HG03060 (cell line): ENCODE data around the gene KANSL1.

Source experiments
- ATAC-seq: cut with Tn5 transposase; IDR thresholded peaks from one replicate; pipeline ENCODE4 v1.9.1; 2021; ENCODE audit warnings: low read depth, moderate number of reproducible peaks; ENCODE audit not compliant: unreplicated experiment

KANSL1 gene

DNA sequence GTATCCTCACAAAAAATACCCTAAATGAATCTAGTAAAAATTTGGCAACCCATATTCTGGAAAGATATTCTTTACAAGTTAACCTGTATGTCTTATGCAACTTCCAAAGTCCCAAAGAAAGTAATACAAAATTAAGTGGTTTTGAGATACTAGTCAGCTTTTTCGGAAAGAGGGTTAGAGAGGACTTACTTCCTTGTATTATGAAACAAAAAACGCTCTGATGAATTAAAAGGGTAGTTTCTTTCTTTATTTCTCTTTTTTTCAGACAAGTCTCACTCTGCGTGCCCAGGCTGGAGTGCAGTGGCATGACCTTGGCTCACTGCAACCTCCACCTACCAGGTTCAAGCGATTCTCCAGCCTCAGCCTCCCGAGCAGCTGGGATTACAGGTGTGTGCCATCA is 51.6 kb downstream of the KANSL1 start:
- no peak for ATAC-seq

DNA sequence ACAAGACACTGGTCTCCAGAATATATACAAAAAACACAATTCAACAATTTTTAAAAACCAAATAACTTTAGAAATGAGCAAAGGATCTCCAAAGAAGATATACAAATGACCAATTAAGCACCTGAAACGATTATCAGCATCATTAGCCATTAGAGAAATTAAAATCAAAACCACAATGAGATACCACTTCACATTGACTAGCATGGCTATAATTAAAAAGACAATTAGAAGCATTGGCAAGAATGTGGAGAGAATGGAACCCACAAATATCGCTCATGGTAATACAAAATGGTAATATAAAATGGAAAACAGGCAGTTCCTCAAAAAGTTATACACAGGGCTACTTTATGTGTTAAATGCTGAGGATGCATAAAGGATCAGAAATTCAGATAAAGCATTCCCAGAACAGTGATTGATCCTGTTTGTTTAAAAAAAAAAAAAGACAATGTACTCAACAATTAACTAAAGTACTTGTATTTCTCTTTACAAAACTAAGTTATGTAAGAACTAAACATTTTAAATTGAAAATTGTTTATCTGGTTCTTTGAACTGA is 52.5 kb downstream of the KANSL1 start:
- no peak for ATAC-seq

- no peak for ATAC-seq
Measured at GRCh38 chr17:46139432-46140210, 53.6 kb downstream of the KANSL1 start.

DNA sequence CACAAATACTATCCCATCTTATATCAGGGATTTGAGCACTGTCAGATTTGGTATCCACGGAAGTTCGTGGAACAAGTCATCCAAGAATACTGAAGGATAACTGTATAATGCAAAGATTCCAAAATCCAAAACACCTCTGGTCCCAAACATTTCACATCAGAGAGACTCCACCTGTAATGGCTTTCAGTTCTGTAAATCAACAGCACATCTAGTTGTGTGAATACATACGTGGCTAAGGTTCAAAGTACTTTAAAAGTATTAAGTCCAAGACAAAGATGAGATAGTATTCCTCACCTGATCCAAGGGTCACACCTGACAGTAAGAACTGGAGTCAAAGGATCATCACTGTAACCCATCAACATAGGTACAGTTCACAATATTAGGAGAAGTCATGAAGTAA is 54.8 kb downstream of the KANSL1 start:
- no peak for ATAC-seq

DNA sequence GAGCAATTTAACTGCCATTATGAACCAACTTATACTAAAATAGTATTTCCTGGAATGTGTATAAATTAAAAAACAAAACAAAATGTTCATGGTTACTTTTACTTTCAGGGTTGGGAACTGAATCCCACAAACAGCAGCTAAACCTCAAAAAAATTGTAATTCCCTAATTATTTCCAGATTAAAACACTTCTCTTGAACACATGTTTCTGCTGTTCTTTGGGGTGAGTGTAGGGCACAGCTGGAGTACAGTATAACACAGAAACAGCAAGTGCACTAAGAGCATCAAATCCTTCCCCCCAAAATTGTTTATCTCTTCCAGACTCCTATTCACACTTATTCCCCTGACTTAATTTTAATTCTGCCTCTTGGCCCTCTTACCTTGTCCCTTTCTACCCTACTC is 56.4 kb downstream of the KANSL1 start:
- ATAC-seq: no peak

- ATAC-seq: no peak
Measured at GRCh38 chr17:46135879-46136563, 57.2 kb downstream of the KANSL1 start.

DNA sequence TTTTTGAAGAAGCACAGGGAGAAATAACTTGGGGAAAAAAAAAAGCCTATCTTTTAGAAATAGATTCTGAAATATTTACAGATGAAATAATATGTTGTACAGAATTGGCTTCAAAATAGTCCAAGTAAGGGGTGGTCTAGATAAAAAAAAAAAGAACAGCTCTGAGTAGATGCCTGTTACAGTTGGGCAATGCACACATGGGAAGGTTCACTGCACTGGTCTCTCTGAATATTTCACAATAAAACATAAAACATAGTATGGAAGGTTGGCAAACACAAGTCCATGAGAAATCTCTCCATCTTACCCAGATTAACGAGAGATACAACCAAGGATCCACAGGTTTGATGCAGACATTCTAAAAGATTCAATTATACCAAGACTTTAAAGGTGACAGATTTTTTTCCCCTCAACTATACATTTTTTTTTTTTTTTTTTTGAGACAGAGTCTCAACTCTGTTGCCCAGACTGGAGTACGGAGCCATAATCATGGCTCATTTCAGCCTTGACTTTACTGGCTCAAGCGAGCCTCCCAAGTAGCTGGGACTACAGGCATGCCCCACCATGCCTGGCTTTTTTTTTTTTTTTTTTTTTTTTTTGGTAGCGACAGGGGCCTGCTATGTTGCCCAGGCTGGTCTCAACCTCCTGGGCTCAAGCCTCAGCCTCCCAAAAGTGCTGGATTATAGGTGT is 58.0 kb downstream of the KANSL1 start:
- no peak for ATAC-seq

DNA sequence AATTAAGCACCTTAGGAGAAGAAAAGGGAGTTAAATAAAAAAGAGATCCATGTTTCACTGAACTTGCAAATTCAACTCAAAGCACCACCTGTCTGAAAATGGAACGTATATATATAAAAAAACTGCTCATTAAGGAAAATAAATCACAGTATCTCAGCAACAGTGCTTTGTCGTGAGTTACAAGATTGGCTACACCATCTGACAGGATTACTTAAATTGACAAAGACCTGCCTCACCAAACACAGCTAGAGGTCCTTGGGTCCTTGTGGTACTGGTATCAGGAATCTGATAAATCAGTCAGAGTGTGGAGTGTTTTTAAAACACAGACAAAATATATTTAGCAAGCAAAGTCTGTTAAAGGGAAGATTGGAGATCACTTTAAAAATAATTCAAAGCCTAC is 63.9 kb downstream of the KANSL1 start:
- no peak for ATAC-seq

DNA sequence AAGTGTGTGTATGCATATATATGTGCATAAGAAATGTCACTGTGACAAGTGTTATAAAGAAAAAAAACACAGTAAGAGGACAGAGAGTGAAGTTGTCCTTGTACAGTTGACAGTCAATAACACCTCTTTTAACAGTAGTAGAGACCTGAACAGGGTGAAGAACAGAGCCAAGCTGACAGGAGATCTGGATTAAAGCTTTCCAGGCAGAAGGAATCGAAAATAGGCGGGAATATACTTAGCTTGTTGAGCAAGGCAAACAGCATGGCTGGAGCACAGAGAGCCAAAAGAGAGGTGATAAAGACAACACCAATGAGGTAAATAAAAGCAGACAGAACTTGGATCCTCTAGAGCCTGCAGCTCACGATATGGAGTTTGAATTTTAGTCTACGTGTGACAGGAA is 64.8 kb downstream of the KANSL1 start:
- no peak for ATAC-seq

DNA sequence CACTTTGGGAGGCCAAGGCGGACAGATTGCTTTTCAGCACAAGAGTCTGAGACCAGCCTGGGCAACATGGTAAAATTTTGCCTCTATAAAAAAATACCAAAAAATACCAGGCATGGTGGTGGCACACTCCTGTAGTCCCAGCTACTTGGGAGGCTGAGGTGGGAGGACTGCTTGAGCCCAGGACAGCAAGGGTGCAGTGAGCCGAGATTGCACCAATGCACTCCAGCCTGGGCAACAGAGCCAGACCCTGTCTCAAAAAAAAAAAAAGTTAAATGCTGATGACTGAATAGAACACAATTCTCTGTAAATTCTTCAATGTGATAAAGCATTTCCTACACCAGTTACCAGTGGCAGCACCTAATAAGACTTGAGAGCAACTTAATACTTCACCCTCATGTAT is 65.7 kb downstream of the KANSL1 start:
- no peak for ATAC-seq

GRCh38 chr17:46126840-46127239 is 66.4 kb downstream of the KANSL1 start:
- no peak for ATAC-seq

- no peak for ATAC-seq
Measured at GRCh38 chr17:46125831-46126230, 67.4 kb downstream of the KANSL1 start.

DNA sequence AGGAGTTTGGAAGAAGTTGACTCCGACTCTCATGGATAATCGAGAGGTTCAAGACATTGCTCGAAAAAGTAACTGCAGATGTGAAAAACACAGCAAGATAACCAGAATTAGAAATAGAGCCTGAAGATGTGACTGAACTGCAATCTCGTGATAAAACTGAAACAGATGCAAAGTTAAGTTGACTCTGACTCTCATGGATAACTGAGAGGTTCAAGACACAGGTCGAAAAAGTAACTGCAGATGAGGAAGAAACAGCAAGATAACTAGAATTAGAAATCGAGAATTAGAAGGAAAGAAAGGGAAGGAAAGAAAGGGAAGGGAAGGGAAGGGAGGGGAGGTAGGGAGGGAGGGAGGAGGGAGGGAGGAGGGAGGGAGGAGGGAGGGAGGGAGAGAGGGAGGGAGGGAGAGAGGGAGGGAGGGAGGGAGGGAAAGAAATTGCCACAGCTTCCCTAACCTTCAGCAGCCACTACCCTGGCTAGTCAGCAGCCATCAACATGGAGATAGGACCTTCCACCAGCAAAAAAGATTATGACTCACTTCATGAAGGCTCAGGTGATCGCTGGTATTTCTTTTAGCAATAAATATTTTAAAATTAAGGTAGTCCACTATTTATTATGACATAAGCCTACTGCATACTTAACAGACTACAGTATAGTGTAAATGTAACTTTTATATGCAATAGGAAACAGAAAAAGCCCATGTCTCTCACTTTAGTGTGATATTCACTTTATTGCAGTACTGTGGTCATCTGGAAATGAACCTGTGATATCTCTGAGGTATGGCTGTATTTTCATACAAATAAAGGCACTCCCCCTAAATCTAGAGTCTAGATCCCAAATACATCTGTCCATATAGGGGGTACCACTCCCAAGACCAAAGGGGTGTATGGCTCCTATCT is 68.3 kb downstream of the KANSL1 start:
- no peak for ATAC-seq

- no peak for ATAC-seq
Measured at GRCh38 chr17:46123607-46124006, 69.6 kb downstream of the KANSL1 start.

DNA sequence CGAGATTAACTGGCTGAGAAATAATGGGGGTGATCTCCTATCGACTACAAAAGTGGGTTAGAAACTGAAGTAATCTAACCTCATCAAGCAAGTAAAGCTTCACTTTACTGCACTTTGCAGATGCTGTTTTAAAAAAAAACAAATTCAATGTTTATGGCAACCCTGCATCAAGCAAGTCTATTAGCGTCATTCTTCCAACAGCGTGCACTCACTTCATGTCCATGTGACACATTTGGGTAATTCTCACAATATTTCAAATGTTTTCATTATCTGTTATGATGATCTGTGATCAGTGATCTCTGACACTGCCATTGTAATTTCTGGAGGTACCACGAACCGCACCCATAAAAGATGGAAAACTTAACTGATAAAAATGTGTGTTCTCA is 70.8 kb downstream of the KANSL1 start:
- ATAC-seq: no peak

DNA sequence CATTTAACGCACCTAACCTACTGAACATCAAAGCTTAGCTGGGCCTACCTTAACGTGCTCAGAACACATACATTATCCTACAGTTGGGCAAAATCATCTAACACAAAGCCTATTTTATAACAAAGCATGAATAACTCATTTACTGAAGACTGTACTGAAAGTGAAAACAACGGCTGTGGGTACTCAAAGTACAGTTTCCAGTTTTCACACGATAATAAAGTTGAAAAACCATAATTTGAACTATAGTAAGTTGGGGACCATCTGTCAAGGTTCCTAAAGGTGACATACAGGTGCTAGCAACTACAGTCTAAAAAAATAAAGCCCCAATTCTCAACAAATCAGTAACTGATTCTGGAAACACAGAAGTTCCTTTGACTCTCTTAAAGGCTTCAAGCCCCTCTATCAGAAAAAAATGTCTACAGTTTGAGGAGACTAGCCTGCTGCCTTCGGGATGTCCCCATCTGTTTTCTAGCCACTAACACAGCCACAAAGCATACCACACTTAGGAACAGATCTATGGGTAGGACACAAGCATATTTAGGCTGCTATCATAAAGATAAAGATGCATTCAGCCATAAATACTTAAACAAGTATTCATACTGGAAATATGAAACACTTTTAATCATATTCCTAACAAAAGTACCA is 71.3 kb downstream of the KANSL1 start:
- ATAC-seq: no peak

DNA sequence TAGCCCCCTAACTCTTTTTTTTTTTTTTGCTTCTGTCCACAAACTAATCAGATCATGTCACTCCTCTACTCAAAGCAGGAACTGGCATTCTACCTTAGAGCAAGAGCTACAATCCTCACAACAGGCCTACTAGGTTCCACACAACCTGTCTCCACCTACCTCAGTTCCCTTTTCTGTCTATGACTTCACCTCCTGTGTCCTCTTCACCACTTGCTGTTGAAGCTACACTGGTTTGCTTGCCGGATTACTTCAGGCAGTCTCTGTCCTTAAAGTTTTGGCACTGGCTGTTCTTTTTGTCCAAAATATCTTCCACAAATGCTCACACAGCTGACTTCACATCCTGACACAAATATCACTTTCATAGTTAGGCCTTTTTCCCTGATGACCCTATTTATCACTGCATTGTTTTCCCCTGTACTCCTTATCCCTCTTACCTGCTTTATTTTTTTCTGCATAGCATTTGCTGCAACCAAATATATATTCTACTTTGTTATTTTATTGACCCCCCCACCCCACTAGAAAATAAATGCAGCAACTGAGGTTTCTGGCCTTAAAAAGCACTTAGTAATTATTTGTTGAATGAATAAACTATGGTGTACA is 72.0 kb downstream of the KANSL1 start:
- ATAC-seq: no peak

- no peak for ATAC-seq
Measured at GRCh38 chr17:46120537-46120936, 72.7 kb downstream of the KANSL1 start.

GRCh38 chr17:46120078-46120477 is 73.2 kb downstream of the KANSL1 start:
- no peak for ATAC-seq

- no peak for ATAC-seq
Measured at GRCh38 chr17:46118964-46119363, 74.3 kb downstream of the KANSL1 start.
